NCI-H2196 (cell line): ENCODE results near the gene TGM1.
"Not testable (repeated sequence)": the region's sequence is repeated elsewhere in the genome, so short reads cannot be mapped to it uniquely, and the experiment has no call there.

Source experiments
- DNase-seq: peaks from one replicate; lab custom pipeline; 2025; ENCODE audit not compliant: unreplicated experiment; lab: John Stamatoyannopoulos, UW

Gene TGM1

DNA sequence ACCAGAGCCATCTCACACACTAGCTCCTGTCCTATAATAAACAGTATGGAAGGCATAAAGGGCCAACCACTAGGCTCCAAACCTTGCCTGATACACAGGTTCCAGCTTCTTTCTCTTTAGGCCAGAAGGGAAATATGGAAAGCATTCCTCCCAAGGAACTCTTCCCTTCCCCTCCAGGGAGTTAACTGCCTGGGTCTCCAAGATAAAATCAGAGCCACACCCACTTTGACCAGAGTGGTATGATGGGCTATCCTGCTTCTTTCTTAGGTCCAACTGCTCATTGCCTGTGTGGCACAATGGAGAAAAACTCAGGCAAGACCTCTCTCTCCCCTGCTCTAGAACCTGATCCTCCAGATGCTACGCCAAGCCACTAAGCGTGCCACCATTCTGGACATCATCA, 55.4 kb downstream of the TGM1 start:
- DNase-seq: no peak

DNA sequence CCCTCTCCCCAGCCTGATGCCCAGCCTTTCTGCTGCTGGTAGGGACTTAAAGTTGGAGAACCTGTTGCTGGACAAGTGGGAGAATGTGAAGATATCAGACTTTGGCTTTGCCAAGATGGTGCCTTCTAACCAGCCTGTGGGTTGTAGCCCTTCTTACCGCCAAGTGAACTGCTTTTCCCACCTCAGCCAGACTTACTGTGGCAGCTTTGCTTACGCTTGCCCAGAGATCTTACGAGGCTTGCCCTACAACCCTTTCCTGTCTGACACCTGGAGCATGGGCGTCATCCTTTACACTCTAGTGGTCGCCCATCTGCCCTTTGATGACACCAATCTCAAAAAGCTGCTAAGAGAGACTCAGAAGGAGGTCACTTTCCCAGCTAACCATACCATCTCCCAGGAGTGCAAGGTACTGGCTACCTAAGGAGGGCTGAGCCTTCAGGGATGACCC, 55.8 kb downstream of the TGM1 start:
- no peak for DNase-seq

DNA sequence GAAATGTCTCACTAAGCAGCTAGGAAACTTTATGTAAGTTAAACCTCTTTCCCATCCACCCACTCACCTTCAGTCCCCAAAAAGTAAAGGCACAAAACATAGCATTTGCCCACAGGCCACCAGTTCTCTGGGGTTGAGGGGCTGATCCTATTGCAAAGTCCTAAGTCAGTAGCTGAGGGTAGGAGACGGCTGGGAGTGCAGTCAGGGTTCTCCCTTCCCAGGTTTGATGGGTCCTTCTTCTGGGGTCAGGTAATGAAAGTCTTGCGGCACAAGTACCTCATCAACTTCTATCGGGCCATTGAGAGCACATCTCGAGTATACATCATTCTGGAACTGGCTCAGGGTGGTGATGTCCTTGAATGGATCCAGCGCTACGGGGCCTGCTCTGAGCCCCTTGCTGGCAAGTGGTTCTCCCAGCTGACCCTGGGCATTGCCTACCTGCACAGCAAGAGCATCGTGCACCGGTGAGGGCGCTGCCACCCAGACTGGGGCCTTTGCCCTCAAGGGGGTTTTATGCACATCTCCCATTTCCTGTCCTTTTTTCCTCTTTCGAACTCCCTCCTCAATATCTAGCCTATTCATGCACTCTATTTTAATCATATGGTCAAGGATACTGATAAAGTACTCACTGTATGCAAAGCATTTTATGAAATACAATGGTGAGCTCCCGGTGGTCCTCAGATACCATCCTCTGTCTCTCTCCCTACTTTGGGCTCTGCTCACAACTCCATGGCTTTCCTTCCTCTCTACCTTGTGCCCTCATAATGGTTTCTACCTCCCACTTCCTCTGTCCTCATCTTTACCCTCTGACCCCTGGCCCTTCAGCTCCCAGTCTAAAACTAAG, 56.5 kb downstream of the TGM1 start:
- no peak for DNase-seq

- DNase-seq: no peak
Observed at GRCh38 chr14:24204163-24205146, 58.5 kb downstream of the TGM1 start.

DNA sequence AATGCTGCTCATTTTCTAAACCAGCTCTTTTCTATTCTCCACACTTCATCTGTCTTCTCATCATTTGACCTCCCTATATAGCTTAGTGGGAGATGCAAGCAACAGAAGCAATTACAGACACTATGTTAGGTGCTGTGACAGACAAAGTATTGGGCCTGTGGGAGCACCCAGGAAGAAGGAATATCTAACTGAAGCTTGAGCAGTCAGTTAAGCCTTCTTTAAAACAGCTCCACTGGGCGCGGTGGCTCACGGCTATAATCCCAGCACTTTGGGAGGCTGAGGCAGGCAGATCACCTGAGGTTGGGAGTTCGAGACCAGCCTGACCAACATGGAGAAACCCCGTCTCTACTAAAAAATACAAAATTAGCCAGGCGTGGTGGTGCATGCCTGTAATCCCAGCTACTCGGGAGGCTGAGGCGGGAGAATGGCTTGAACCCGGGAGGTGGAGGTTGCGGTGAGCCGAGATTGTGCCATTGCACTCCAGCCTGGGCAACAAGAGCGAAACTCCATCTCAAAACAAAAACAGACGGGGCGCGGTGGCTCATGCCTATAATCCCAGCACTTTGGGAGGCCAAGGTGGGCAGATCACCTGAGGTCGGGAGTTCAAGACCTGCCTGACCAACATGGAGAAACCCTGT, 59.6 kb downstream of the TGM1 start:
- not testable (repeated sequence) for DNase-seq

DNA sequence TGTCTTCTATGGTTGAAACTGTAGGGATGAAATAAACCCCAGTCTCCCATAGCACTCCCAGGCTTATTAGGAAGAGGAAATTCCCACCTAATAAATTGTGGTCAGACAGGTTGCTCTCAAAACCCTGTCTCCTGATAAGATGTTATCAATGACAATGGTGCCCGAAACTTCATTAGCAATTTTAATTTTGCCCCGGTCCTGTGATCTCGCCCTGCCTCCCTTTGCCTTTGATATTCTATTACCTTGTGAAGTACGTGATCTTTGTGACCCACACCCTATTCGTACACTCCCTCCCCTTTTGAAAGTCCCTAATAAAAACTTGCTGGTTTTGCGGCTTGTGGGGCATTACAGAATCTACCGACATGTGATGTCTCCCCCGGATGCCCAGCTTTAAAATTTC, 60.4 kb downstream of the TGM1 start:
- not testable (repeated sequence) for DNase-seq
